GM23248 (cell line): ENCODE measurements around the gene CLEC6A. TPM values are rescaled to one million over a fixed set of nuclear protein-coding genes. Genes with fewer than 3 reads are reported as not detected.

Experiments used
- DNase-seq: peaks from one replicate; pipeline ENCODE4 v3.0.0-alpha.2; 2015
- H2AFZ ChIP-seq: fragments of 200-600 bp; sonication (generic); 2 replicates; pipeline ENCODE4 v1.6.1; 2016; ENCODE audit warnings: antibody characterized with exemption
- H3F3A ChIP-seq: fragments of 200-600 bp; sonication (generic); 2 replicates; pipeline ENCODE4 v1.6.1; 2016; ENCODE audit warnings: mild to moderate bottlenecking, antibody characterized with exemption, mixed run types; ENCODE audit not compliant: insufficient read depth
- H3K27ac ChIP-seq: fragments of 200-600 bp; sonication (generic); 2 replicates; pipeline ENCODE4 v1.5.1; 2016; ENCODE audit warnings: mild to moderate bottlenecking
- H3K27me3 ChIP-seq: fragments of 200-600 bp; sonication (generic); replicated peaks from 2 replicates; pipeline ENCODE4 v1.6.1; 2016; ENCODE audit warnings: mild to moderate bottlenecking; ENCODE audit not compliant: insufficient read depth
- H3K36me3 ChIP-seq: fragments of 200-600 bp; sonication (generic); 2 replicates; pipeline ENCODE4 v1.6.1; 2016; ENCODE audit warnings: low read depth, mild to moderate bottlenecking
- H3K4me1 ChIP-seq: fragments of 200-600 bp; sonication (generic); 2 replicates; pipeline ENCODE4 v1.6.1; 2016; ENCODE audit warnings: mild to moderate bottlenecking; ENCODE audit not compliant: insufficient read depth
- H3K4me2 ChIP-seq: fragments of 200-600 bp; sonication (generic); one replicate; pipeline ENCODE4 v1.6.1; 2016; ENCODE audit warnings: mild to moderate bottlenecking; ENCODE audit not compliant: unreplicated experiment
- H3K4me3 ChIP-seq: fragments of 200-600 bp; sonication (generic); 2 replicates; pipeline ENCODE4 v1.5.1; 2016; ENCODE audit warnings: mild to moderate bottlenecking
- H3K79me2 ChIP-seq: fragments of 200-600 bp; sonication (generic); 2 replicates; pipeline ENCODE4 v1.6.1; 2016; ENCODE audit warnings: mild to moderate bottlenecking; ENCODE audit not compliant: insufficient read depth
- H3K9ac ChIP-seq: fragments of 200-600 bp; sonication (generic); 2 replicates; pipeline ENCODE4 v1.6.1; 2016; ENCODE audit warnings: mild to moderate bottlenecking
- H3K9me2 ChIP-seq: fragments of 200-600 bp; sonication (generic); 2 replicates; pipeline ENCODE4 v1.6.1; 2016; ENCODE audit warnings: mixed run types, mild to moderate bottlenecking, moderate library complexity; ENCODE audit not compliant: insufficient read depth
- H3K9me3 ChIP-seq: fragments of 200-600 bp; sonication (generic); one replicate; pipeline ENCODE4 v1.6.1; 2017; ENCODE audit warnings: low read depth
- H4K20me1 ChIP-seq: fragments of 200-600 bp; sonication (generic); 2 replicates; pipeline ENCODE4 v1.6.0; 2016; ENCODE audit not compliant: insufficient read depth
- EZH2 ChIP-seq: fragments of 200-600 bp; sonication (generic); IDR thresholded peaks from 2 replicates; pipeline ENCODE4 v1.6.1; 2018; ENCODE audit warnings: antibody characterized with exemption, mild to moderate bottlenecking; ENCODE audit not compliant: insufficient read depth, poor library complexity, severe bottlenecking
- EZH2phosphoT487 ChIP-seq: fragments of 200-600 bp; sonication (generic); IDR thresholded peaks from 2 replicates; pipeline ENCODE4 v1.6.1; 2018; ENCODE audit warnings: antibody characterized with exemption, moderate library complexity, mild to moderate bottlenecking, low read depth; ENCODE audit not compliant: insufficient read depth
- WGBS, 2 experiments: methylation state at CpG; one replicate each; pipeline ENCODE4 v1.1.6; 2015 to 2017; ENCODE audit warnings: low lambda C conversion rate in 2 of 2, low coverage in 1 of 2; ENCODE audit errors: missing lambda C conversion rate in 2 of 2; 5-methylcytosine and 5-hydroxymethylcytosine counted together
- in situ Hi-C: fragments of 300-500 bp; cut with MboI; formaldehyde crosslinking; loops from 2 replicates; pipeline ENCODE4 v1.15.0; 2020
- polyA plus RNA-seq: library from polyadenylated mRNA; unstranded; fragments of >200 nt; fragmentation: Nextera tagmentation; extraction: Ambion mirVana; gene quantifications from 2 replicates; pipeline ENCODE4 v1.2.1, GENCODE V29; 2016
- total RNA-seq: library from RNA; depleted of rRNA; stranded (reverse); fragments of >200 nt; shearing (Covaris generic); gene quantifications from 2 replicates; pipeline ENCODE4 v1.2.3, GENCODE V29; 2014

CLEC6A gene
- total and polyA plus RNA-seq, 2 experiments from 2014 or later: not detected

GRCh38 chr12:8465301-8465996 lies 9.7 kb downstream of the CLEC6A start:
- Histone ChIP-seq H3K9me2 (no peaks in the 10 kb centered on the region), H3K36me3 (no peaks in the 10 kb centered on the region), H3K4me1 (no peaks in the 10 kb centered on the region), H3F3A (no peaks in the 10 kb centered on the region), H3K4me2 (no peak overlapping the region), H3K27ac (no peak overlapping the region), H4K20me1 (no peaks in the 10 kb centered on the region), H3K9me3 (no peaks in the 10 kb centered on the region), H3K4me3 (no peak overlapping the region), H2AFZ (no peak overlapping the region), H3K27me3 (no peaks in the 10 kb centered on the region; the same call in 1 of the 2 replicates), H3K9ac (no peak overlapping the region), H3K79me2 (no peaks in the 10 kb centered on the region)
- no peak for DNase-seq
- in situ Hi-C loops: no loop called here
- TF ChIP-seq EZH2: no peak
- TF ChIP-seq EZH2phosphoT487: no peak
- WGBS, 2 experiments: 0% methylated on average over 2 of the region's 2 CpGs

GRCh38 chr12:8466241-8466640 lies 10.5 kb downstream of the CLEC6A start:
- H3K4me3 ChIP-seq: no peak overlapping the region
- DNase-seq: no peak
- no peak for TF ChIP-seq EZH2phosphoT487
- no peaks in the 10 kb centered on the region for H3K9me2 ChIP-seq
- H3K4me1 ChIP-seq: no peaks in the 10 kb centered on the region
- H3F3A ChIP-seq: no peaks in the 10 kb centered on the region
- H3K27me3 ChIP-seq: no peaks in the 10 kb centered on the region; the same call in 1 of the 2 replicates
- no peak overlapping the region for H3K4me2 ChIP-seq
- in situ Hi-C loops: no loop called here
- no peak overlapping the region for H2AFZ ChIP-seq
- no peaks in the 10 kb centered on the region for H3K9me3 ChIP-seq
- no peaks in the 10 kb centered on the region for H3K79me2 ChIP-seq
- H3K36me3 ChIP-seq: no peaks in the 10 kb centered on the region
- H4K20me1 ChIP-seq: no peaks in the 10 kb centered on the region
- H3K27ac ChIP-seq: no peak overlapping the region
- H3K9ac ChIP-seq: no peak overlapping the region

GRCh38 chr12:8471090-8471489 lies 15.3 kb downstream of the CLEC6A start:
- no peaks in the 10 kb centered on the region for H3K4me1 ChIP-seq
- no peak overlapping the region for H3K4me3 ChIP-seq
- H3K9me2 ChIP-seq: no peaks in the 10 kb centered on the region
- no peak for TF ChIP-seq EZH2phosphoT487
- TF ChIP-seq EZH2: no peak
- no peaks in the 10 kb centered on the region for H3K9me3 ChIP-seq
- WGBS, 2 experiments: 0% methylated on average over 1 of the region's 1 CpG
- H3F3A ChIP-seq: no peaks in the 10 kb centered on the region
- H3K27me3 ChIP-seq: no peaks in the 10 kb centered on the region
- H3K9ac ChIP-seq: no peak overlapping the region
- in situ Hi-C loops: no loop called here
- no peaks in the 10 kb centered on the region for H4K20me1 ChIP-seq
- H3K36me3 ChIP-seq: no peaks in the 10 kb centered on the region
- H3K4me2 ChIP-seq: no peak overlapping the region
- DNase-seq: no peak
- H3K27ac ChIP-seq: no peak overlapping the region
- no peaks in the 10 kb centered on the region for H3K79me2 ChIP-seq
- no peak overlapping the region for H2AFZ ChIP-seq

GRCh38 chr12:8475508-8476203 lies 19.9 kb downstream of the CLEC6A start:
- no peaks in the 10 kb centered on the region for H3K27me3 ChIP-seq
- H3K79me2 ChIP-seq: no peaks in the 10 kb centered on the region
- no peak overlapping the region for H3K4me2 ChIP-seq
- H3K9ac ChIP-seq: no peak overlapping the region
- H3K9me2 ChIP-seq: no peaks in the 10 kb centered on the region; the same call in 1 of the 2 replicates
- H3K36me3 ChIP-seq: no peaks in the 10 kb centered on the region
- H4K20me1 ChIP-seq: no peaks in the 10 kb centered on the region
- H3K27ac ChIP-seq: no peak overlapping the region
- TF ChIP-seq EZH2 (no peak), EZH2phosphoT487 (no peak)
- in situ Hi-C loops: no loop called here
- no peak overlapping the region for H2AFZ ChIP-seq
- no peaks in the 10 kb centered on the region for H3F3A ChIP-seq
- no peaks in the 10 kb centered on the region for H3K9me3 ChIP-seq
- DNase-seq: no peak
- H3K4me3 ChIP-seq: no peak overlapping the region
- H3K4me1 ChIP-seq: no peaks in the 10 kb centered on the region
